Keratinocyte (primary cell): ENCODE measurements around the gene GEMIN2. TPM values are rescaled to one million over a fixed set of nuclear protein-coding genes. Genes with fewer than 3 reads are reported as not detected.

Source experiments
- DNase-seq: peaks from one replicate; pipeline ENCODE4 v3.0.0-alpha.2; 2011; ENCODE audit warnings: low read depth, missing footprints, low spot score
- FAIRE-seq: peaks from 2 replicates; lab custom pipeline; 2011; peaks lifted over from hg19 to GRCh38; lab: Jason Lieb, UNC
- H2AFZ ChIP-seq: 2 replicates; pipeline ENCODE4 v1.6.0; 2012; ENCODE audit warnings: low read length, control low read depth, inconsistent platforms; ENCODE audit not compliant: control insufficient read depth
- H3K27ac ChIP-seq: 2 replicates; pipeline ENCODE4 v1.5.1; 2011; ENCODE audit warnings: low read length; ENCODE audit not compliant: control insufficient read depth, insufficient read depth
- H3K27me3 ChIP-seq: 3 replicates; pipeline ENCODE4 v1.6.0; 2011; ENCODE audit warnings: low read length; ENCODE audit not compliant: control insufficient read depth, insufficient read depth; ENCODE audit errors: extremely low read depth
- H3K36me3 ChIP-seq, 2 experiments: 2 replicates in 1 of 2; 3 replicates in 1 of 2; pipeline ENCODE4 v1.5.1; 2011; ENCODE audit warnings: low read length in 2 of 2, mild to moderate bottlenecking in 1 of 2; ENCODE audit not compliant: control insufficient read depth in 2 of 2, insufficient read depth in 2 of 2; ENCODE audit errors: extremely low read depth in 1 of 2
- H3K4me1 ChIP-seq: 3 replicates; pipeline ENCODE4 v1.5.1; 2011; ENCODE audit warnings: low read length; ENCODE audit not compliant: control insufficient read depth, insufficient read depth; ENCODE audit errors: extremely low read depth
- H3K4me2 ChIP-seq: 3 replicates; pipeline ENCODE4 v1.6.0; 2011; ENCODE audit warnings: low read depth, low read length; ENCODE audit not compliant: control insufficient read depth, insufficient read depth; ENCODE audit errors: extremely low read depth
- H3K4me3 ChIP-seq, 3 experiments: fragments of 200-600 bp in 1 of 3; sonication (generic) in 1 of 3; 2 replicates in 2 of 3; 3 replicates in 1 of 3; pipeline ENCODE4 v1.5.1; 2011 to 2016; ENCODE audit warnings: low read length in 3 of 3, mild to moderate bottlenecking in 3 of 3, control low read depth in 2 of 3, inconsistent platforms in 1 of 3, low read depth in 1 of 3, mixed read lengths in 1 of 3, mixed run types in 1 of 3, moderate library complexity in 1 of 3; ENCODE audit not compliant: control insufficient read depth in 2 of 3, insufficient read depth in 2 of 3; ENCODE audit errors: extremely low read depth in 1 of 3
- H3K79me2 ChIP-seq: 2 replicates; pipeline ENCODE4 v1.6.0; 2012; ENCODE audit warnings: low read length; ENCODE audit not compliant: control insufficient read depth, insufficient read depth
- H3K9ac ChIP-seq: 3 replicates; pipeline ENCODE4 v1.6.0; 2011; ENCODE audit warnings: low read length; ENCODE audit not compliant: control insufficient read depth, insufficient read depth; ENCODE audit errors: extremely low read depth
- H3K9me1 ChIP-seq: 3 replicates; pipeline ENCODE4 v1.6.0; 2011; ENCODE audit warnings: low read length; ENCODE audit not compliant: control insufficient read depth, insufficient read depth; ENCODE audit errors: extremely low read depth
- H3K9me3 ChIP-seq: 2 replicates; pipeline ENCODE4 v1.5.1; 2012; ENCODE audit warnings: low read depth, low read length; ENCODE audit not compliant: control insufficient read depth
- H4K20me1 ChIP-seq: 3 replicates; pipeline ENCODE4 v1.6.0; 2011; ENCODE audit warnings: low read length; ENCODE audit not compliant: control insufficient read depth, insufficient read depth; ENCODE audit errors: extremely low read depth
- EZH2 ChIP-seq: IDR thresholded peaks from one replicate; pipeline ENCODE4 v1.6.1; 2012; ENCODE audit warnings: inconsistent platforms, mild to moderate bottlenecking, low read length, moderate library complexity
- dilution Hi-C: fragments of 300-500 bp; cut with MboI; formaldehyde crosslinking; loops from one replicate; pipeline ENCODE4 v1.7.0; 2020; ENCODE audit warnings: low sequenced_read_pairs; ENCODE audit not compliant: extremely low pct_ligation_motif_present
- polyA plus RNA-seq, 5 experiments: library from polyadenylated mRNA; depleted of rRNA in 3 of 5; stranded (reverse) in 3 of 5; stranded (forward) in 1 of 5; unstranded in 1 of 5; fragments of >200 nt; gene quantifications; 1 replicate in 1 of 5; 2 replicates in 3 of 5; 3 replicates in 1 of 5; pipeline versions ENCODE4 v1.2.1 to v1.2.3, GENCODE V29; 2011 to 2012; ENCODE audit warnings: missing spikeins in 2 of 5, low read depth in 1 of 5, low replicate concordance in 1 of 5
- TF ChIP-seq, protein P1 (sequence below), 3 experiments: IDR thresholded peaks in 1 of 3; conservative IDR thresholded peaks in 1 of 3; optimal IDR thresholded peaks in 1 of 3; 2 replicates in 2 of 3; 3 replicates in 1 of 3; pipeline versions ENCODE3 to v1.5.1; 2011; ENCODE audit warnings: low read length in 3 of 3, mild to moderate bottlenecking in 3 of 3, moderate library complexity in 2 of 3, control low read depth in 1 of 3, inconsistent platforms in 1 of 3; ENCODE audit not compliant: insufficient read depth in 2 of 3; ENCODE audit errors: extremely low read depth in 1 of 3

GEMIN2 gene
- polyA plus RNA-seq, 1 donor (not counting 4 experiments of a cell fraction or from before 2014, with no cell fraction given), result 28.7 TPM

DNA sequence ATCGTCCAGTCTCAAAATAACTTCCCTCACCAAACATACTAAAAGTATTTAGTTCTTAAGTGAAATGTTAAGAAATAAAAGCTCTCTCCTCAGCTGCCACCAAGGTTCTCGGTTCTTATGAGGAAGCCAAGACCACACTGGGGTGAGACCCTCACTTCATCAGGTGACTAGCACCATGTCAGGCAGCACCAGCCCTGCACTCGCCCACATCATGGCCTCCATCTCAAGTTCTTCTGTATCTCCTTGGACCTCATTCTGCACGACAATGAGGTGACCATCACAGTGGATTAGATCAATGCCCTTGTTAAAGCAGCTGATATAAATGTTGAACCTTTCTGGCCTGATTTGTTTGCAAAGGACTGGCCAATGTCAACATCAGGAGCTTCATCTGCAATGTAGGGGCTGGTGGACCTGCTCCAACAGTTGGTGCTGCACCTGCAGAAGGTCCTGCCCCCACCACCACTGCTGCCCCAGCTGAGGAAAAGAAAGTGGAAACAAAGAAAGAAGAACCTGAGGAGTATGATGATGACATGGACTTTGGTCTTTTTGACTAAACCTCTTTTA is 23.5 kb upstream of the GEMIN2 start:
- Histone ChIP-seq H3K9me3 (no peaks in the 10 kb centered on the region), H3K36me3 (peaks cover 11 to 23% of the 10 kb centered on the region in 2 experiments), H3K79me2 (peaks cover 7% of the 10 kb centered on the region), H3K9me1 (no peaks in the 10 kb centered on the region), H4K20me1 (no peaks in the 10 kb centered on the region), H3K9ac (no peak overlapping the region), H3K4me2 (no peak overlapping the region), H3K4me3 (no peak overlapping the region), H2AFZ (no peak overlapping the region), H3K27me3 (no peaks in the 10 kb centered on the region), H3K27ac (no peak overlapping the region), H3K4me1 (no peaks in the 10 kb centered on the region)
- no peak for DNase-seq
- TF ChIP-seq, protein P1, sequence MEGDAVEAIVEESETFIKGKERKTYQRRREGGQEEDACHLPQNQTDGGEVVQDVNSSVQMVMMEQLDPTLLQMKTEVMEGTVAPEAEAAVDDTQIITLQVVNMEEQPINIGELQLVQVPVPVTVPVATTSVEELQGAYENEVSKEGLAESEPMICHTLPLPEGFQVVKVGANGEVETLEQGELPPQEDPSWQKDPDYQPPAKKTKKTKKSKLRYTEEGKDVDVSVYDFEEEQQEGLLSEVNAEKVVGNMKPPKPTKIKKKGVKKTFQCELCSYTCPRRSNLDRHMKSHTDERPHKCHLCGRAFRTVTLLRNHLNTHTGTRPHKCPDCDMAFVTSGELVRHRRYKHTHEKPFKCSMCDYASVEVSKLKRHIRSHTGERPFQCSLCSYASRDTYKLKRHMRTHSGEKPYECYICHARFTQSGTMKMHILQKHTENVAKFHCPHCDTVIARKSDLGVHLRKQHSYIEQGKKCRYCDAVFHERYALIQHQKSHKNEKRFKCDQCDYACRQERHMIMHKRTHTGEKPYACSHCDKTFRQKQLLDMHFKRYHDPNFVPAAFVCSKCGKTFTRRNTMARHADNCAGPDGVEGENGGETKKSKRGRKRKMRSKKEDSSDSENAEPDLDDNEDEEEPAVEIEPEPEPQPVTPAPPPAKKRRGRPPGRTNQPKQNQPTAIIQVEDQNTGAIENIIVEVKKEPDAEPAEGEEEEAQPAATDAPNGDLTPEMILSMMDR (optimal IDR thresholded peaks at IDR 0.05 in 1 of 3, IDR thresholded peaks at IDR 0.05 in 1 of 3, conservative IDR thresholded peaks at IDR 0.05 in 1 of 3; ENCODE audit: extremely low read depth in 1 of 3, insufficient read depth in 2 of 3, low read length in 3 of 3), result no peak
- no peak for TF ChIP-seq EZH2
- no peak for FAIRE-seq
- dilution Hi-C loops, result no loop called here

DNA sequence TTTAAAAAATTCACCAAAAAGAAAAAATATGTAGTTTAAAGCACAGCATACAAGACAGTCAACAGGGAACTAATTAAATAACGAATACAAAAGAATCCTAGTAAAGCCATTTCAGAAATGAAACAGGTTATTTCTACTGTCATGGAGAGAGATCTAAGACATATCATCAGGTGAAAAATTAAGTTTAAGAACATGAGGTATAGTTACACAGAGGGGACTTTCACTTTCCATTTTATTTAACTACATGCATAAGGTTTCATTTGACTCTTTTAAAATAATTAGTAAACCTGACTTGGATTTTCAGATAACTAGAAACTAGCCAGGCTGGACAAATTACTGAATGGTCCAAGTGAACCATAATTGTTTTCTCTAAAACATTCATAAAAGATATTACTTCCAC is 22.4 kb upstream of the GEMIN2 start:
- DNase-seq (no peak), FAIRE-seq (no peak)
- H3K9me1 ChIP-seq, result no peaks in the 10 kb centered on the region
- H3K4me1 ChIP-seq, result no peaks in the 10 kb centered on the region
- H2AFZ ChIP-seq, result no peak overlapping the region
- TF ChIP-seq, protein P1 (optimal IDR thresholded peaks at IDR 0.05 in 1 of 3, IDR thresholded peaks at IDR 0.05 in 1 of 3, conservative IDR thresholded peaks at IDR 0.05 in 1 of 3; ENCODE audit: extremely low read depth in 1 of 3, insufficient read depth in 2 of 3, low read length in 3 of 3), result no peak
- TF ChIP-seq EZH2, result no peak
- peaks cover 10 to 13% of the 10 kb centered on the region in 2 experiments for H3K36me3 ChIP-seq
- dilution Hi-C loops, result no loop called here
- H3K4me3 ChIP-seq, result no peak overlapping the region
- H3K27ac ChIP-seq, result no peak overlapping the region
- H3K79me2 ChIP-seq, result peaks cover 7% of the 10 kb centered on the region
- no peaks in the 10 kb centered on the region for H4K20me1 ChIP-seq
- no peaks in the 10 kb centered on the region for H3K9me3 ChIP-seq
- H3K27me3 ChIP-seq, result no peaks in the 10 kb centered on the region
- H3K4me2 ChIP-seq, result no peak overlapping the region
- no peak overlapping the region for H3K9ac ChIP-seq
